Activated T-helper 17 cell treated with anti-CD3 and anti-CD28 coated beads, Interleukin-2, amount 50 U/mL, for 72 hours (primary cell): ENCODE results near the gene C1QTNF12. TPM values are rescaled to one million over a fixed set of nuclear protein-coding genes. Genes with fewer than 3 reads are reported as not detected.

Experiments
- ATAC-seq: fragments of 150-1000 bp; cut with Tn5 transposase; replicated peaks from 2 replicates; pipeline ENCODE4 v1.10.0; 2021; ENCODE audit warnings: mild to moderate bottlenecking, moderate library complexity
- H3K27ac Mint-ChIP-seq: one replicate; pipeline ENCODE4 v1.8.0; 2022; ENCODE audit warnings: mixed read lengths
- H3K27me3 Mint-ChIP-seq: one replicate; pipeline ENCODE4 v1.8.0; 2022; ENCODE audit warnings: mixed read lengths
- H3K36me3 Mint-ChIP-seq: one replicate; pipeline ENCODE4 v1.8.0; 2022; ENCODE audit warnings: low read depth, mild to moderate bottlenecking, mixed read lengths
- H3K4me1 Mint-ChIP-seq: one replicate; pipeline ENCODE4 v1.8.0; 2022; ENCODE audit warnings: mixed read lengths
- H3K4me3 Mint-ChIP-seq: one replicate; pipeline ENCODE4 v1.8.0; 2022; ENCODE audit warnings: mild to moderate bottlenecking, mixed read lengths
- H3K9me3 Mint-ChIP-seq: one replicate; pipeline ENCODE4 v1.8.0; 2022; ENCODE audit warnings: mixed read lengths
- total RNA-seq, 2 donors: library from RNA; stranded (reverse); gene quantifications; one replicate each; pipeline ENCODE4 v1.2.3, GENCODE V29; 2022

Gene C1QTNF12, protein sequence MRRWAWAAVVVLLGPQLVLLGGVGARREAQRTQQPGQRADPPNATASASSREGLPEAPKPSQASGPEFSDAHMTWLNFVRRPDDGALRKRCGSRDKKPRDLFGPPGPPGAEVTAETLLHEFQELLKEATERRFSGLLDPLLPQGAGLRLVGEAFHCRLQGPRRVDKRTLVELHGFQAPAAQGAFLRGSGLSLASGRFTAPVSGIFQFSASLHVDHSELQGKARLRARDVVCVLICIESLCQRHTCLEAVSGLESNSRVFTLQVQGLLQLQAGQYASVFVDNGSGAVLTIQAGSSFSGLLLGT
- 1 to 10 TPM; 1.8 to 7.5 TPM for total RNA-seq

- Mint-ChIP-seq H3K9me3 (no peaks in the 10 kb centered on the region), H3K27ac (no peak within 1 kb of the TSS), H3K36me3 (peaks cover 5% of the 10 kb centered on the region), H3K27me3 (no peaks in the 10 kb centered on the region), H3K4me3 (no peak within 1 kb of the TSS), H3K4me1 (no peaks in the 10 kb centered on the region)
- ATAC-seq: no peak
These were observed at the start of gene C1QTNF12 for GRCh38 chr1:1246577-1247340. TSS of gene C1QTNF12 (minus strand) at chr1:1246722. CDS start at chr1:1246690, 32 bp downstream.

DNA sequence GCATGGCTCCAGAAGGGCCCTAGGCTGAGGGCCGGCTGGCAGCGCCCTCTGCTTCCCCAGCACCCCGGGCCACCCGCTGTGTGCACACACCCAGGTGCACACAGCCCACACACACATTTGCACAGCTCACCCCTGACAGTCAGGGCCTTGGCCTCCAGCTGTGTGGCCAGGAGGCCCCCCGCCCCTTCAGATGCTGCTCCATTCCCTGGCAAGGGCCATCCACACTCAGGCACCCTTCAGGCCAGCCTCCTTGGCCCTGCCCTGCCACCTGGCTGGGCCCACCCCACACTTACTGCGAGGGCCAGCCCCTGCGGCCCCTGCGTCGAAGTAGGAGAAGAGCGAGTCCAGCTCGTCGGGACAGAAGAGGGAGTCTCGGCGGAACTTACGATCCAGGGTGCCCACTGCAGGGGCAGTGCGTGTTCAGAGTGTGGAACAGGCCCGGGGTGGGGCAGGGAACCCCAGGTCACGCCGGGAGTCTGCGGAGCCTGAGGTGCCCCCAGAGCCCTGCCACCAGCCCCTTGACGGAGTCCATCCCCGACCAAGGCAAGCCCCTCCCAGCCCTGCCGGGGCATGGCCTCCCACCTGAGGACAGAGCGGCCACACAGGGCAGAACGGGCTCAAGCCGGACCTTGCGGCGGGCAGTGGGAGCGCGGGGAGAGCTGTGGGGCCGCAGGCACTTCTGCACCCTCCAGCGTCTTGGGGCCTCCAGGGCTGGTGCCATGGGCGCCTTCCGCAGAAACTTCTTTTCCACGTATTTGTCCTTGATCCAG, 48.8 kb upstream of the C1QTNF12 start:
- ATAC-seq: no peak
- no peaks in the 10 kb centered on the region for H3K36me3 Mint-ChIP-seq
- H3K27ac Mint-ChIP-seq: no peak overlapping the region
- H3K4me3 Mint-ChIP-seq: no peak overlapping the region
- no peaks in the 10 kb centered on the region for H3K4me1 Mint-ChIP-seq
- no peaks in the 10 kb centered on the region for H3K27me3 Mint-ChIP-seq
- H3K9me3 Mint-ChIP-seq: no peaks in the 10 kb centered on the region

- Mint-ChIP-seq H3K9me3 (no peaks in the 10 kb centered on the region), H3K4me1 (no peaks in the 10 kb centered on the region), H3K27ac (no peak overlapping the region), H3K36me3 (no peaks in the 10 kb centered on the region), H3K27me3 (no peaks in the 10 kb centered on the region), H3K4me3 (no peak overlapping the region)
- no peak for ATAC-seq
These were observed 47.8 kb upstream of the C1QTNF12 start for GRCh38 chr1:1294250-1294890.

DNA sequence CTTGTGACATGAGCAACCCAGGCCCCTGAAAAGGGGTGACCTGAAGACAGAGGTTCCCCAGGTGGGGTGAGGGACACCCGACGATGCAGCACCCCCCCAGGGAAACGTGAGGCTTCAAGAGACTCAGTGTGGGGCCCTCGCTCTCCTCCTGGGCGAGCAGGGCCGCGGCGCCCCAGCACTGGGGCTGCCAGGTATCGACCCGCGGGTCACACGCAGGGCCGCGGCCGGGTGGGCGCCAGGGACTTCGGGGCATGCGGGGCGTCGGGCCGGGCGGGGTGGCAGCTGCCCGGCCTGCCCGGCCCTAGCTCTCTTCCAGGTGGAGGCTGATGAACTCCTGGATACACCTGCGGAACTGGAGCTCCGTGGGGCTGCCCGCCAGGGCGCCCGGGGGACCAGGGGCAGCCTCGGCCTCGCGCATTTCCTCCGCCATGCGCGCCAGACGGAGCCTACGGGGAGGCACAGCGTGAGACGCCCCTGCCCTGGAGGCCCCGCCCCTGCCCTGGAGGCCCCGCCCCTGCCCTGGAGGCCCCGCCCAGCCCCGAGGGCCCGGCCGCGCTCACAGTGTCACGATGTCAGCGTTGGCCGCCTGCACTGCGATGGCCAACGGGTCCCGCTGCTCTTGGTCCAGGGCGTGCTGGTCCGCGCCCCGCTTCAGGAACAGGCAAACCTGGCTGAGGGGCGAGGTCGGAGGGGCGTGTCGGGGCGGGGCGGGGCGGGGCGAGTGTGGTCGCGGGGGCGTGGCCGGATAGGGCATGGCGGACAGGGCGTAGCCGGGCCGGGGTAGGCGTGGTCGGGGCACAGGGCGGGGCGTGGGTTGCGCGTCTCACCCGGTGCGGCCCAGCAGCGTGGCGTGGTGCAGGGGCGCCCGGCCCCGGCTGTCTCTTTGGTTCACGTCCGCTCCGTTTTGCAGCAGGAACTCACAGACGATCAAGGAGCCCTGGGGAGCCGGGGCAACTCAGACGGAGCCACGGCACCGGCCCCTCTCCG, 47.0 kb upstream of the C1QTNF12 start:
- no peaks in the 10 kb centered on the region for H3K36me3 Mint-ChIP-seq
- H3K4me1 Mint-ChIP-seq: no peaks in the 10 kb centered on the region
- no peak overlapping the region for H3K27ac Mint-ChIP-seq
- ATAC-seq: no peak
- no peaks in the 10 kb centered on the region for H3K9me3 Mint-ChIP-seq
- no peaks in the 10 kb centered on the region for H3K27me3 Mint-ChIP-seq
- no peak overlapping the region for H3K4me3 Mint-ChIP-seq

DNA sequence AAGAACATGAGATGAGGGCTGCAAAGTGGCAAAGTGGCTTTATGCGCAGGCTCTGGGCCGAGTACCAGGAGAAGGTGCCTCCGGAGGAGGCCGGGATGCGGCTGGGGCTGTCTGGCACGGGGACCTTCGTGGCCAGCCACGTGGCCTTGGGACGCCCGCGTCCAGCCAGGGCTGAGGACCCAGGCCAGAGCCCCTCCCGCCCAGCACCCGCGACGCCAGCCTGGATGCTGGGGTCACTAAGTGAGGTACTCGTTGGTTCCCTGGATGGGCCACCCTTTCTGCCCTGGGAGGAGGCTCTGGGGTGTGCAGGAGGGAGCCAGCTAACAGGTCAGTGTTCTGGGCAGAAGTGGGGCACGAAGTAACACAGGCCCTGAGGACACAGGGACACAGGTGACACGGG, 46.3 kb upstream of the C1QTNF12 start:
- H3K27me3 Mint-ChIP-seq: no peaks in the 10 kb centered on the region

GRCh38 chr1:1292442-1292779, 45.9 kb upstream of the C1QTNF12 start:
- Mint-ChIP-seq H3K27ac (no peak overlapping the region), H3K27me3 (no peaks in the 10 kb centered on the region), H3K4me1 (no peaks in the 10 kb centered on the region), H3K9me3 (no peaks in the 10 kb centered on the region), H3K36me3 (no peaks in the 10 kb centered on the region), H3K4me3 (no peak overlapping the region)
- ATAC-seq: no peak

More for the DNA sequence above, 46.3 kb upstream of the C1QTNF12 start:
- ATAC-seq: no peak
- Mint-ChIP-seq H3K4me3 (no peak overlapping the region), H3K36me3 (no peaks in the 10 kb centered on the region), H3K9me3 (no peaks in the 10 kb centered on the region), H3K4me1 (no peaks in the 10 kb centered on the region), H3K27ac (no peak overlapping the region)

DNA sequence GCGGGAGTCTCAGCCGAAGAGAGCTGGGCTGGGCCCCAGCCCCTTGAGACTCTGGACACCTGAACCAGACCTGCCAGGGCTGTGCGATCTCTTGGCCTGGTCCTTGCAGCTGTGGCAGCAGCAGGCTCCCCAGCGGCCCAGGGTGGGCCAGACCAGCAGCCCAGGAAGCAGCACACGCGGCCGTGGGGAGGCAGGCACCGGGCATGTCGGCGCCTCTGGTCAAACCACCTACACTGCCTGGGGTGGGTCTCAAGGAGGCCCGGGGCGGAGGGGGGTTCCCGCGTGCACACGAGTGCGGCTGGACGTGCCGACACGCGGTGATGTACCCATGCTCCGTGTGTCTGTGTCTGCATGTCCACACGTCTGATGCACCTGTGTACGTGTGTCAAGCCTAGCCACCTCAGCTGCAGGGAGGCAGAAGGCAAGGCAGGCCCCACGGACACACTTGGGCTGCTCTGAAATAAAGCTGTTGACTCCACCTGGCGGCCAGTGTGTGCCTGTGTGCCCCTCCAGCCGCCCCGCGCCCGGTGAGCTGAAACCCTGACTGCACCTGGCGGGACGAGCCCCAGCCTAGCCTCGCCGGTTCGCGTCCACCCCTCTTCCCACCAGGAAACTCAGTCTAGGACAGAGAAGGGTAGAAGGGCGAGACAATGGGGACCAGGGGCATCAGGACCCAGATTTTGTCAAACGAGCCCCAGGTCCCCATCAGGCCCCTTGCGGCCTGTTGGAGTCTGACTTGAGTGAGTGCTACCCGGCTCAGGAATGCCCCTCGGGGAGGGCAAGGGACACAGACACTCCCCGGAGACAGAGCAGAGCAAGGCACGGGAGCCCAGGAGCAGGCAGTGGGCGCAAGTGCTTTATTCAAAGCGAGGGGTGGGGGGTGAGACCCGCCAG, 45.3 kb upstream of the C1QTNF12 start:
- H3K4me3 Mint-ChIP-seq: no peak overlapping the region
- H3K9me3 Mint-ChIP-seq: no peaks in the 10 kb centered on the region
- H3K27me3 Mint-ChIP-seq: no peaks in the 10 kb centered on the region
- H3K4me1 Mint-ChIP-seq: no peaks in the 10 kb centered on the region
- no peaks in the 10 kb centered on the region for H3K36me3 Mint-ChIP-seq
- H3K27ac Mint-ChIP-seq: no peak overlapping the region
- peak; percentile 83 for ATAC-seq

GRCh38 chr1:1291023-1291528, 44.6 kb upstream of the C1QTNF12 start:
- Mint-ChIP-seq H3K36me3 (no peaks in the 10 kb centered on the region), H3K9me3 (no peaks in the 10 kb centered on the region), H3K27ac (no peak overlapping the region), H3K27me3 (no peaks in the 10 kb centered on the region), H3K4me1 (no peaks in the 10 kb centered on the region), H3K4me3 (no peak overlapping the region)
- ATAC-seq: no peak

DNA sequence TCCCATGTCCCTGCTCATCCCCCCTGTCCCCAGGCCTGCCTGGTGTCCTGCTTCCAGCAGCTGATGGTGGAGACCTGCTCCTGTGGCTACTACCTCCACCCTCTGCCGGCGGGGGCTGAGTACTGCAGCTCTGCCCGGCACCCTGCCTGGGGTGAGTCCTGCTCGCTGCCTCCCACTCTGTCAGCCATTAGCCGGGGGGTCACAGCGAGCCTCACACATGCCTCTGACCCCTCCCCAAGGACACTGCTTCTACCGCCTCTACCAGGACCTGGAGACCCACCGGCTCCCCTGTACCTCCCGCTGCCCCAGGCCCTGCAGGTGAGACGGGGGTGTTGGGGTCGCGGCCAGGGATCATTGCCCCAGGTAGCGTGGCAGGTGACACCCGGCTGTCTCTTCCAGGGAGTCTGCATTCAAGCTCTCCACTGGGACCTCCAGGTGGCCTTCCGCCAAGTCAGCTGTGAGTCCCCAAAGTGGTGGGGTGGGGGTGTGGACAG, 43.8 kb upstream of the C1QTNF12 start:
- Mint-ChIP-seq H3K36me3 (no peaks in the 10 kb centered on the region), H3K27ac (no peak overlapping the region), H3K4me3 (no peak overlapping the region), H3K27me3 (no peaks in the 10 kb centered on the region), H3K9me3 (no peaks in the 10 kb centered on the region), H3K4me1 (no peaks in the 10 kb centered on the region)
- peak; percentile 65 for ATAC-seq

- no peaks in the 10 kb centered on the region for H3K9me3 Mint-ChIP-seq
- ATAC-seq: no peak
- H3K4me1 Mint-ChIP-seq: peaks cover 5% of the 10 kb centered on the region
- no peaks in the 10 kb centered on the region for H3K27me3 Mint-ChIP-seq
- no peak overlapping the region for H3K27ac Mint-ChIP-seq
- H3K36me3 Mint-ChIP-seq: no peaks in the 10 kb centered on the region
- no peak overlapping the region for H3K4me3 Mint-ChIP-seq
These were observed 41.0 kb upstream of the C1QTNF12 start for GRCh38 chr1:1287288-1288110.

GRCh38 chr1:1286313-1287261, 40.1 kb upstream of the C1QTNF12 start:
- peaks cover 5% of the 10 kb centered on the region for H3K4me1 Mint-ChIP-seq
- no peak overlapping the region for H3K4me3 Mint-ChIP-seq
- no peaks in the 10 kb centered on the region for H3K9me3 Mint-ChIP-seq
- no peak for ATAC-seq
- H3K36me3 Mint-ChIP-seq: no peaks in the 10 kb centered on the region
- no peaks in the 10 kb centered on the region for H3K27me3 Mint-ChIP-seq
- no peak overlapping the region for H3K27ac Mint-ChIP-seq
